ENCODE data around the gene JUNB.

JUNB gene

DNA sequence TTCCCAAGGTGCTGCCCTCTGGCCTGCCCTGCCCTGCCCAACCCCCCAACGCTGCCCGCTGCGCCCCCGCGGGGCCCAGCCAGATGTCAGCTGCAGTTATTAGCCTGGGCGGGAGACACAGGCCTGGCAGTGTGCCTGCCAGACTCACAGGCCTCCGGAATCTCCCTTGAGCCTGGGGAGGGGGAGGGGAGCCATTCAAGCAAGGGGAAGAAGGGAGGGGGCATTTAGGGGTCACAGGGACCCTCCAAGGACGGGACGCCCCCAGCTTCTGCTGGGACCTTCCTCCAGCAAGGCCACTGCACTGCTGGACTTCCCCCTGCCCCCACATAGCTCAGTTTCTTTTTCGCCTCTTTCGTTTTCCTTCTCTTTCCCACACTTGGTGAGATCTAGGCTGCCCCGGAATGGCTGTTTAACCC lies 2.6 kb upstream of the JUNB start (continued):
- TF ChIP-seq PATZ1 (tag by site-specific recombination; IDR thresholded peaks at IDR 0.05) (peak; percentile 75), ZNF24 (tag by site-specific recombination; IDR thresholded peaks at IDR 0.05) (no peak), YY2 (tag by site-specific recombination; IDR thresholded peaks at IDR 0.05) (no peak), ZNF175 (tag by site-specific recombination; IDR thresholded peaks at IDR 0.05) (no peak), ZXDB (tag by site-specific recombination; IDR thresholded peaks at IDR 0.05) (peak; percentile 31; the same call in 1 of the 2 replicates), ZSCAN30 (tag by site-specific recombination; IDR thresholded peaks at IDR 0.05) (no peak), GLIS1 (tag by site-specific recombination; IDR thresholded peaks at IDR 0.05) (peak; percentile 88), YY1 (tag by site-specific recombination; IDR thresholded peaks at IDR 0.05) (no peak), ZNF555 (tag by site-specific recombination; conservative IDR thresholded peaks at IDR 0.05) (no peak), IKZF3 (tag by site-specific recombination; IDR thresholded peaks at IDR 0.05) (peak; percentile 57; the same call in 1 of the 2 replicates), EGR2 (tag by site-specific recombination; IDR thresholded peaks at IDR 0.05; ENCODE audit: low read depth) (peak; percentile 90), ZFP41 (tag by site-specific recombination; IDR thresholded peaks at IDR 0.05; ENCODE audit: borderline replicate concordance) (no peak), ZBTB26 (tag by site-specific recombination; optimal IDR thresholded peaks at IDR 0.05) (peak; percentile 34), PRDM10 (tag by site-specific recombination; IDR thresholded peaks at IDR 0.05) (peak; percentile 83), KLF16 (tag by site-specific recombination; IDR thresholded peaks at IDR 0.05) (no peak), ZNF37A (tag by site-specific recombination; IDR thresholded peaks at IDR 0.05) (no peak), ZNF76 (tag by site-specific recombination; IDR thresholded peaks at IDR 0.05; ENCODE audit: borderline replicate concordance, low read depth) (peak; percentile 54; the same call in 1 of the 2 replicates), BCL11B (tag by site-specific recombination; IDR thresholded peaks at IDR 0.05; ENCODE audit: low read depth) (no peak), ZSCAN5A (tag by site-specific recombination; IDR thresholded peaks at IDR 0.05) (no peak), SETDB1 (IDR thresholded peaks at IDR 0.05; ENCODE audit: insufficient read length, low read length) (no peak), ZEB2 (tag by site-specific recombination; IDR thresholded peaks at IDR 0.05) (0 out of 2 replicates have a peak, but pooled peaks have one; percentile 17), ZNF747 (tag by site-specific recombination; IDR thresholded peaks at IDR 0.05) (no peak), ZNF366 (tag by site-specific recombination; conservative IDR thresholded peaks at IDR 0.05) (peak; percentile 83), ZIC2 (tag by site-specific recombination; IDR thresholded peaks at IDR 0.05) (peak; percentile 93), SP2 (tag by site-specific recombination; IDR thresholded peaks at IDR 0.05) (0 out of 2 replicates have a peak, but pooled peaks have one; percentile 28)
- TF ChIP-seq, protein P1, sequence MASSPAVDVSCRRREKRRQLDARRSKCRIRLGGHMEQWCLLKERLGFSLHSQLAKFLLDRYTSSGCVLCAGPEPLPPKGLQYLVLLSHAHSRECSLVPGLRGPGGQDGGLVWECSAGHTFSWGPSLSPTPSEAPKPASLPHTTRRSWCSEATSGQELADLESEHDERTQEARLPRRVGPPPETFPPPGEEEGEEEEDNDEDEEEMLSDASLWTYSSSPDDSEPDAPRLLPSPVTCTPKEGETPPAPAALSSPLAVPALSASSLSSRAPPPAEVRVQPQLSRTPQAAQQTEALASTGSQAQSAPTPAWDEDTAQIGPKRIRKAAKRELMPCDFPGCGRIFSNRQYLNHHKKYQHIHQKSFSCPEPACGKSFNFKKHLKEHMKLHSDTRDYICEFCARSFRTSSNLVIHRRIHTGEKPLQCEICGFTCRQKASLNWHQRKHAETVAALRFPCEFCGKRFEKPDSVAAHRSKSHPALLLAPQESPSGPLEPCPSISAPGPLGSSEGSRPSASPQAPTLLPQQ (tag by site-specific recombination; IDR thresholded peaks at IDR 0.05): peak; percentile 81
- TF ChIP-seq, protein P2, sequence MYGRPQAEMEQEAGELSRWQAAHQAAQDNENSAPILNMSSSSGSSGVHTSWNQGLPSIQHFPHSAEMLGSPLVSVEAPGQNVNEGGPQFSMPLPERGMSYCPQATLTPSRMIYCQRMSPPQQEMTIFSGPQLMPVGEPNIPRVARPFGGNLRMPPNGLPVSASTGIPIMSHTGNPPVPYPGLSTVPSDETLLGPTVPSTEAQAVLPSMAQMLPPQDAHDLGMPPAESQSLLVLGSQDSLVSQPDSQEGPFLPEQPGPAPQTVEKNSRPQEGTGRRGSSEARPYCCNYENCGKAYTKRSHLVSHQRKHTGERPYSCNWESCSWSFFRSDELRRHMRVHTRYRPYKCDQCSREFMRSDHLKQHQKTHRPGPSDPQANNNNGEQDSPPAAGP (tag by site-specific recombination; IDR thresholded peaks at IDR 0.05): peak; percentile 80
- TF ChIP-seq, protein P3, sequence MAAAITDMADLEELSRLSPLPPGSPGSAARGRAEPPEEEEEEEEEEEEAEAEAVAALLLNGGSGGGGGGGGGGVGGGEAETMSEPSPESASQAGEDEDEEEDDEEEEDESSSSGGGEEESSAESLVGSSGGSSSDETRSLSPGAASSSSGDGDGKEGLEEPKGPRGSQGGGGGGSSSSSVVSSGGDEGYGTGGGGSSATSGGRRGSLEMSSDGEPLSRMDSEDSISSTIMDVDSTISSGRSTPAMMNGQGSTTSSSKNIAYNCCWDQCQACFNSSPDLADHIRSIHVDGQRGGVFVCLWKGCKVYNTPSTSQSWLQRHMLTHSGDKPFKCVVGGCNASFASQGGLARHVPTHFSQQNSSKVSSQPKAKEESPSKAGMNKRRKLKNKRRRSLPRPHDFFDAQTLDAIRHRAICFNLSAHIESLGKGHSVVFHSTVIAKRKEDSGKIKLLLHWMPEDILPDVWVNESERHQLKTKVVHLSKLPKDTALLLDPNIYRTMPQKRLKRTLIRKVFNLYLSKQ (tag by site-specific recombination; IDR thresholded peaks at IDR 0.05; ENCODE audit: borderline replicate concordance): no peak

All from HEK293 (cell line).